HCT116 (cell line): ENCODE results near the gene OR2Y1. TPM values are rescaled to one million over a fixed set of nuclear protein-coding genes. Genes with fewer than 3 reads are reported as not detected.

ENCODE experiments used
- ATAC-seq: fragments of 200-7000 bp; cut with Tn5 transposase; 2 replicates; pipeline ENCODE4 v1.9.1; 2020; ENCODE audit warnings: mild to moderate bottlenecking, moderate library complexity
- BruUV-seq: library from RNA; stranded (reverse); fragments of 400-500 nt; replicated peaks from 2 replicates; lab custom pipeline; 2021; lab: Mats Ljungman, UMichigan
- CTCF ChIA-PET: fragments of 300-600 bp; sonication (Branson Sonifier 250); formaldehyde crosslinking; loops from one replicate; lab custom pipeline; 2021; ENCODE audit warnings: antibody characterized with exemption; lab: Charles Lee
- POLR2A ChIA-PET: fragments of 300-600, 350-600 bp; sonication (Branson Sonifier 250); formaldehyde crosslinking; loops from one replicate; lab custom pipeline; 2021; ENCODE audit warnings: antibody characterized with exemption; lab: Charles Lee
- RAD21 ChIA-PET, 2 experiments: fragments of 300-600 bp; sonication (Branson Sonifier 250); formaldehyde crosslinking; loops; one replicate each; lab custom pipeline; 2023; ENCODE audit warnings: low total read pairs in 2 of 2; ENCODE audit not compliant: uncharacterized antibody in 2 of 2, unreplicated experiment in 2 of 2, low non-redundant PET in 1 of 2; lab: Charles Lee
- DNase-seq: peaks from one replicate; pipeline ENCODE4 v3.0.0-alpha.2; 2010; ENCODE audit warnings: low read depth, low spot score
- H2AFZ ChIP-seq: fragments of 200-600 bp; shearing (Covaris generic), sonication (generic); 2 replicates; pipeline ENCODE4 v1.6.1; 2017; ENCODE audit warnings: low read depth, mixed run types, mixed read lengths, antibody characterized with exemption, low read length; ENCODE audit not compliant: poor library complexity, severe bottlenecking
- H3K27ac ChIP-seq: 2 replicates; pipeline ENCODE4 v1.5.1; 2012; ENCODE audit warnings: low read depth, low read length
- H3K27me3 ChIP-seq: fragments of 200-600 bp; sonication (generic); 2 replicates; pipeline ENCODE4 v1.6.1; 2016; ENCODE audit warnings: mixed run types, low read length, mixed read lengths; ENCODE audit not compliant: insufficient read depth
- H3K36me3 ChIP-seq, 2 experiments: fragments of 200-500 bp in 1 of 2; fragments of 200-600 bp in 1 of 2; sonication (Bioruptor generic) in 1 of 2; sonication (generic) in 1 of 2; 2 replicates each; pipeline versions ENCODE4 v1.5.1 to v1.6.1; 2014 to 2016; ENCODE audit warnings: low read length in 2 of 2, inconsistent platforms in 1 of 2, mixed read lengths in 1 of 2, mixed run types in 1 of 2; ENCODE audit not compliant: insufficient read depth in 2 of 2, control insufficient read depth in 1 of 2
- H3K4me1 ChIP-seq, 2 experiments: fragments of 200-600 bp in 1 of 2; sonication (generic) in 1 of 2; 2 replicates each; pipeline versions ENCODE4 v1.5.1 to v1.6.1; 2012 to 2017; ENCODE audit warnings: low read length in 2 of 2, inconsistent platforms in 1 of 2, mild to moderate bottlenecking in 1 of 2, mixed read lengths in 1 of 2, mixed run types in 1 of 2, moderate library complexity in 1 of 2; ENCODE audit not compliant: insufficient read depth in 2 of 2, control insufficient read depth in 1 of 2
- H3K4me2 ChIP-seq: fragments of 200-600 bp; sonication (generic); 2 replicates; pipeline ENCODE4 v1.6.1; 2017; ENCODE audit warnings: mixed run types, low read length, mixed read lengths
- H3K4me3 ChIP-seq, 2 experiments: fragments of 200-600 bp in 1 of 2; sonication (generic) in 1 of 2; replicated peaks in 1 of 2; 2 replicates each; pipeline ENCODE4 v1.5.1; 2011 to 2016; ENCODE audit warnings: low read length in 2 of 2, control low read depth in 1 of 2, low read depth in 1 of 2, mild to moderate bottlenecking in 1 of 2, mixed read lengths in 1 of 2, mixed run types in 1 of 2
- H3K79me2 ChIP-seq: fragments of 200-600 bp; sonication (generic); 2 replicates; pipeline ENCODE4 v1.6.1; 2017; ENCODE audit warnings: mild to moderate bottlenecking, mixed run types, low read length, moderate library complexity, mixed read lengths; ENCODE audit not compliant: insufficient read depth
- H3K9ac ChIP-seq: fragments of 200-600 bp; sonication (generic); 2 replicates; pipeline ENCODE4 v1.6.1; 2016; ENCODE audit warnings: low read length, mixed read lengths
- H3K9me2 ChIP-seq: fragments of 200-600 bp; sonication (generic), shearing (Covaris generic); 2 replicates; pipeline ENCODE4 v1.6.1; 2017; ENCODE audit warnings: mixed run types, mild to moderate bottlenecking, moderate library complexity; ENCODE audit not compliant: insufficient read depth
- H3K9me3 ChIP-seq, 2 experiments: fragments of 200-500 bp in 1 of 2; fragments of 200-600 bp in 1 of 2; sonication (Bioruptor generic) in 1 of 2; sonication (generic) in 1 of 2; 2 replicates each; pipeline ENCODE4 v1.6.1; 2014 to 2017; ENCODE audit warnings: low read length in 2 of 2, mixed read lengths in 2 of 2, inconsistent platforms in 1 of 2, low read depth in 1 of 2, mild to moderate bottlenecking in 1 of 2, mixed run types in 1 of 2, moderate library complexity in 1 of 2; ENCODE audit not compliant: control insufficient read depth in 1 of 2, insufficient read depth in 1 of 2
- H4K20me1 ChIP-seq: fragments of 200-600 bp; sonication (generic), shearing (Covaris generic); 2 replicates; pipeline ENCODE4 v1.6.1; 2017; ENCODE audit warnings: mixed run types, mild to moderate bottlenecking, moderate library complexity; ENCODE audit not compliant: insufficient read depth
- EZH2 ChIP-seq: fragments of 200-600 bp; sonication (generic); IDR thresholded peaks from 2 replicates; pipeline ENCODE4 v1.6.1; 2017; ENCODE audit warnings: antibody characterized with exemption, mixed run types
- FOSL1 ChIP-seq: IDR thresholded peaks from 2 replicates; pipeline ENCODE4 v1.6.1; 2012; ENCODE audit warnings: low read depth
- JUND ChIP-seq: IDR thresholded peaks from 2 replicates; pipeline ENCODE4 v1.6.1; 2012
- MAX ChIP-seq: IDR thresholded peaks from 2 replicates; pipeline ENCODE4 v1.6.1; 2012
- POLR2A ChIP-seq: IDR thresholded peaks from 2 replicates; pipeline ENCODE4 v1.7.0; 2011; ENCODE audit warnings: borderline replicate concordance; ENCODE audit not compliant: insufficient read depth, insufficient read length; ENCODE audit errors: extremely low read depth
- RAD21 ChIP-seq: IDR thresholded peaks from 2 replicates; pipeline ENCODE4 v1.6.1; 2012; ENCODE audit warnings: low read depth, mild to moderate bottlenecking
- YY1 ChIP-seq: IDR thresholded peaks from 2 replicates; pipeline ENCODE4 v1.6.1; 2011; ENCODE audit warnings: low read length, low read depth, moderate library complexity, mild to moderate bottlenecking; ENCODE audit not compliant: insufficient replicate concordance; ENCODE audit errors: extremely low read depth
- intact Hi-C: fragments of 100-400 bp; cut with micrococcal nuclease; formaldehyde crosslinking; loops from 2 replicates; pipeline ENCODE4 v1.10.0; 2022
- total RNA-seq: library from RNA; stranded (reverse); gene quantifications from one replicate; pipeline ENCODE4 v1.2.1, GENCODE V29; 2021; ENCODE audit not compliant: unreplicated experiment

The OR2Y1 gene
- total RNA-seq, 1 experiment from 2014 or later: not detected

- Histone ChIP-seq H3K4me3 (no peak overlapping the region), H3K4me2 (no peak overlapping the region), H3K9ac (no peak overlapping the region), H2AFZ (no peak overlapping the region), H3K36me3 (no peaks in the 10 kb centered on the region), H3K9me3 (no peaks in the 10 kb centered on the region), H3K27ac (no peak overlapping the region), H3K4me1 (no peaks in the 10 kb centered on the region), H3K79me2 (no peaks in the 10 kb centered on the region), H3K9me2 (no peaks in the 10 kb centered on the region), H4K20me1 (no peaks in the 10 kb centered on the region), H3K27me3 (0 out of 2 replicates have a peak, but pooled peaks cover 10% of the 10 kb centered on the region)
- ChIA-PET POLR2A (interaction anchor here (0.6 kb wide), 1 partner anchor 886 kb away, joined by 3 read pairs; no protein-coding TSS in a partner anchor), CTCF (no interaction called here), RAD21 (no interaction called here)
- TF ChIP-seq MAX (no peak), POLR2A (no peak), EZH2 (no peak), RAD21 (no peak), JUND (no peak), YY1 (no peak)
- ATAC-seq: no peak
- DNase-seq: no peak
- intact Hi-C loops: no loop called here
- no TSS peak for BruUV-seq
These were observed 47.4 kb downstream of the OR2Y1 start for GRCh38 chr5:180692429-180692828.

GRCh38 chr5:180691046-180691445 lies 48.8 kb downstream of the OR2Y1 start:
- POLR2A ChIA-PET: no interaction called here

More at GRCh38 chr5:180691046-180691445, 48.8 kb downstream of the OR2Y1 start:
- Histone ChIP-seq H3K4me2 (no peak overlapping the region), H3K27me3 (0 out of 2 replicates have a peak, but pooled peaks cover 10% of the 10 kb centered on the region), H3K9me2 (no peaks in the 10 kb centered on the region), H4K20me1 (no peaks in the 10 kb centered on the region), H3K79me2 (no peaks in the 10 kb centered on the region)
- no peak for ATAC-seq
- RAD21 ChIA-PET: no interaction called here
- no peak for TF ChIP-seq FOSL1
- TF ChIP-seq, all 23 proteins: peak for 0
- CTCF ChIA-PET: no interaction called here
- H3K27ac ChIP-seq: no peak overlapping the region
- H2AFZ ChIP-seq: no peak overlapping the region
- no peaks in the 10 kb centered on the region for H3K9me3 ChIP-seq
- no TSS peak for BruUV-seq
- no peaks in the 10 kb centered on the region for H3K4me1 ChIP-seq
- H3K4me3 ChIP-seq: no peak overlapping the region
- intact Hi-C loops: no loop called here
- H3K9ac ChIP-seq: no peak overlapping the region
- no peak for DNase-seq
- H3K36me3 ChIP-seq: no peaks in the 10 kb centered on the region
